Trophoblast cell (in vitro differentiated cells and primary cell): ENCODE data around the gene SLC34A1.
A peak's percentile ranks its signal among the peaks of the same experiment; 100 is the strongest.

Source experiments
- DNase-seq, 2 donors: peaks; one replicate each; pipeline ENCODE4 v3.0.0-alpha.2; 2016
- H2AFZ ChIP-seq: 2 replicates; pipeline ENCODE4 v1.6.1; 2013; ENCODE audit warnings: low read length, moderate library complexity, mild to moderate bottlenecking; ENCODE audit not compliant: insufficient read depth, poor library complexity
- H2AK5ac ChIP-seq: 2 replicates; pipeline ENCODE4 v1.6.1; 2013; ENCODE audit warnings: mild to moderate bottlenecking, low read length
- H2BK120ac ChIP-seq: 2 replicates; pipeline ENCODE4 v1.6.1; 2013; ENCODE audit warnings: low read length, mild to moderate bottlenecking, moderate library complexity; ENCODE audit not compliant: insufficient read depth, poor library complexity
- H2BK12ac ChIP-seq: 2 replicates; pipeline ENCODE4 v1.6.1; 2013; ENCODE audit warnings: mild to moderate bottlenecking, low read length, moderate library complexity
- H2BK5ac ChIP-seq: 2 replicates; pipeline ENCODE4 v1.6.1; 2013; ENCODE audit warnings: low read length, low read depth, moderate library complexity, mild to moderate bottlenecking; ENCODE audit not compliant: poor library complexity
- H3K14ac ChIP-seq: 2 replicates; pipeline ENCODE4 v1.6.1; 2013; ENCODE audit warnings: mild to moderate bottlenecking, low read length
- H3K18ac ChIP-seq: 2 replicates; pipeline ENCODE4 v1.6.1; 2013; ENCODE audit warnings: mild to moderate bottlenecking, low read length
- H3K23ac ChIP-seq: 2 replicates; pipeline ENCODE4 v1.6.1; 2013; ENCODE audit warnings: low read length
- H3K27ac ChIP-seq: 2 replicates; pipeline ENCODE4 v1.5.1; 2013; ENCODE audit warnings: low read depth, mild to moderate bottlenecking, inconsistent platforms, low read length, moderate library complexity
- H3K27me3 ChIP-seq: 2 replicates; pipeline ENCODE4 v1.6.1; 2013; ENCODE audit warnings: inconsistent platforms, mild to moderate bottlenecking, low read length, moderate library complexity; ENCODE audit not compliant: insufficient read depth
- H3K36me3 ChIP-seq, 2 experiments: 1 replicate in 1 of 2; 2 replicates in 1 of 2; pipeline ENCODE4 v1.6.1; 2013; ENCODE audit warnings: low read length in 2 of 2, mild to moderate bottlenecking in 2 of 2, moderate library complexity in 1 of 2; ENCODE audit not compliant: insufficient read depth in 2 of 2, control insufficient read depth in 1 of 2
- H3K4ac ChIP-seq: 2 replicates; pipeline ENCODE4 v1.6.1; 2013; ENCODE audit warnings: low read depth, mild to moderate bottlenecking, low read length, moderate library complexity
- H3K4me1 ChIP-seq, 2 experiments: 1 replicate in 1 of 2; 2 replicates in 1 of 2; pipeline ENCODE4 v1.6.1; 2013; ENCODE audit warnings: low read length in 2 of 2, mild to moderate bottlenecking in 2 of 2, moderate library complexity in 1 of 2; ENCODE audit not compliant: insufficient read depth in 2 of 2, control insufficient read depth in 1 of 2
- H3K4me2 ChIP-seq: 2 replicates; pipeline ENCODE4 v1.6.1; 2013; ENCODE audit warnings: inconsistent platforms, mild to moderate bottlenecking, low read length, moderate library complexity
- H3K4me3 ChIP-seq: 2 replicates; pipeline ENCODE4 v1.5.1; 2013; ENCODE audit warnings: mild to moderate bottlenecking, low read depth, low read length, inconsistent platforms
- H3K79me1 ChIP-seq: one replicate; pipeline ENCODE4 v1.6.1; 2013; ENCODE audit warnings: low read length
- H3K79me2 ChIP-seq: 2 replicates; pipeline ENCODE4 v1.6.1; 2013; ENCODE audit warnings: low read length, mild to moderate bottlenecking; ENCODE audit not compliant: control insufficient read depth, insufficient read depth, poor library complexity
- H3K9ac ChIP-seq: 2 replicates; pipeline ENCODE4 v1.6.1; 2013; ENCODE audit warnings: mild to moderate bottlenecking, low read length
- H3K9me3 ChIP-seq: 2 replicates; pipeline ENCODE4 v1.6.1; 2013; ENCODE audit warnings: low read depth, mild to moderate bottlenecking, control low read depth, inconsistent platforms, low read length; ENCODE audit not compliant: insufficient read depth
- H4K12ac ChIP-seq: 2 replicates; pipeline ENCODE4 v1.6.1; 2013; ENCODE audit warnings: low read depth, mild to moderate bottlenecking, low read length, moderate library complexity
- H4K8ac ChIP-seq: 2 replicates; pipeline ENCODE4 v1.6.1; 2013; ENCODE audit warnings: low read depth, mild to moderate bottlenecking, low read length, moderate library complexity
- H4K91ac ChIP-seq: one replicate; pipeline ENCODE4 v1.6.1; 2013; ENCODE audit warnings: low read depth, mild to moderate bottlenecking, low read length, moderate library complexity
- WGBS: extraction: QIAGEN DNeasy Blood & Tissue Kit; methylation state at CpG from one replicate; pipeline ENCODE4 v1.1.7; 2013; ENCODE audit warnings: missing lambda C conversion rate; ENCODE audit not compliant: insufficient read length, insufficient coverage; ENCODE audit errors: extremely low coverage; 5-methylcytosine and 5-hydroxymethylcytosine counted together

The SLC34A1 gene

GRCh38 chr5:177399997-177400868 is 16.0 kb downstream of the SLC34A1 start, which contains the start of gene PFN3:
TSS of gene PFN3 (minus strand) at chr5:177400661. CDS start at chr5:177400576, 85 bp downstream.
- no peak within 1 kb of the TSS for H2BK12ac ChIP-seq
- H3K4me3 ChIP-seq: no peak within 1 kb of the TSS
- H2BK120ac ChIP-seq: no peak within 1 kb of the TSS
- H3K36me3 ChIP-seq: no peaks in the 10 kb centered on the region
- no peak within 1 kb of the TSS for H3K27ac ChIP-seq
- no peak within 1 kb of the TSS for H2AFZ ChIP-seq
- no peaks in the 10 kb centered on the region for H3K79me2 ChIP-seq
- no peak within 1 kb of the TSS for H3K4ac ChIP-seq
- peak in 1 of 2 donors; percentile 25 for DNase-seq
- H3K9ac ChIP-seq: no peak within 1 kb of the TSS
- H3K4me1 ChIP-seq: peaks cover 14 to 23% of the 10 kb centered on the region in 2 experiments
- H3K4me2 ChIP-seq: no peak within 1 kb of the TSS
- H4K8ac ChIP-seq: no peak within 1 kb of the TSS
- WGBS: no CpG with 5 or more reads among the region's 92 CpGs
- peaks cover 23% of the 10 kb centered on the region for H3K27me3 ChIP-seq
- peaks cover 1% of the 10 kb centered on the region for H3K9me3 ChIP-seq
- no peak within 1 kb of the TSS for H3K23ac ChIP-seq
- no peak within 1 kb of the TSS for H4K12ac ChIP-seq
- no peak within 1 kb of the TSS for H3K18ac ChIP-seq
- H3K14ac ChIP-seq: no peak within 1 kb of the TSS
- H2AK5ac ChIP-seq: no peak within 1 kb of the TSS
- H3K79me1 ChIP-seq: peaks cover 2% of the 10 kb centered on the region
- no peak within 1 kb of the TSS for H2BK5ac ChIP-seq
- H4K91ac ChIP-seq: no peak within 1 kb of the TSS

GRCh38 chr5:177402271-177403043 is 18.2 kb downstream of the SLC34A1 start:
- Histone ChIP-seq H2BK5ac (no peak overlapping the region), H2BK12ac (no peak overlapping the region), H3K27ac (no peak overlapping the region), H4K8ac (peak overlapping the region; percentile 89), H3K18ac (no peak overlapping the region), H3K36me3 (no peaks in the 10 kb centered on the region), H3K27me3 (peaks cover 28% of the 10 kb centered on the region), H4K91ac (no peak overlapping the region), H3K9ac (no peak overlapping the region), H3K79me2 (no peaks in the 10 kb centered on the region), H3K9me3 (no peaks in the 10 kb centered on the region), H3K4ac (no peak overlapping the region), H2BK120ac (no peak overlapping the region), H3K23ac (no peak overlapping the region), H2AFZ (peak overlapping the region; percentile 72), H3K4me1 (peaks cover 14 to 23% of the 10 kb centered on the region in 2 experiments), H2AK5ac (no peak overlapping the region), H3K4me3 (no peak overlapping the region), H3K79me1 (peaks cover 2% of the 10 kb centered on the region), H3K14ac (no peak overlapping the region), H3K4me2 (peak overlapping the region; percentile 97), H4K12ac (peak overlapping the region; percentile 9)
- peak; percentile 79 to 85 for DNase-seq
- no CpG with 5 or more reads among the region's 49 CpGs for WGBS

- Histone ChIP-seq H3K23ac (no peak overlapping the region), H3K79me1 (peaks cover 2% of the 10 kb centered on the region), H4K91ac (no peak overlapping the region), H3K4me2 (peak overlapping the region; percentile 97), H4K8ac (peak overlapping the region; percentile 3), H3K27me3 (peaks cover 28% of the 10 kb centered on the region), H3K79me2 (no peaks in the 10 kb centered on the region), H3K4ac (no peak overlapping the region), H3K4me3 (peak overlapping the region; percentile 54), H3K9me3 (peaks cover 1% of the 10 kb centered on the region), H3K4me1 (peaks cover 14 to 23% of the 10 kb centered on the region in 2 experiments), H3K27ac (no peak overlapping the region), H2BK12ac (no peak overlapping the region), H3K9ac (no peak overlapping the region), H2AFZ (peak overlapping the region; percentile 74), H3K36me3 (no peaks in the 10 kb centered on the region), H2AK5ac (no peak overlapping the region), H3K18ac (no peak overlapping the region), H2BK120ac (no peak overlapping the region), H3K14ac (no peak overlapping the region), H4K12ac (no peak overlapping the region), H2BK5ac (no peak overlapping the region)
- DNase-seq: peak; percentile 24 to 43
- no CpG with 5 or more reads among the region's 61 CpGs for WGBS
Measured at GRCh38 chr5:177403102-177403791, 19.0 kb downstream of the SLC34A1 start.
